Pancreas (tissue), 10 donors: Measurements from ENCODE around the gene HDAC10. TPM values are rescaled to one million over a fixed set of nuclear protein-coding genes. Genes with fewer than 3 reads are reported as not detected.
A peak's percentile ranks its signal among the peaks of the same experiment; 100 is the strongest.

ENCODE experiments used
- ATAC-seq, 4 donors: fragments of 200-7000 bp; cut with Tn5 transposase; one replicate each; pipeline versions ENCODE4 v1.8.0 to v1.9.1; 2020; ENCODE audit warnings: mild to moderate bottlenecking in 4 of 4, moderate library complexity in 4 of 4
- DNase-seq, 6 donors: peaks; one replicate each; pipeline ENCODE4 v3.0.0-alpha.2; 2020
- FAIRE-seq: peaks from 2 replicates; lab custom pipeline; 2012; peaks lifted over from hg19 to GRCh38; lab: Jason Lieb, UNC
- H3K27ac ChIP-seq, 4 donors: fragments of 200-600 bp; sonication (generic); 1 replicate in 3 of 4; 2 replicates in 1 of 4; pipeline versions ENCODE4 v1.5.0 to v1.8.0; 2020
- H3K27me3 ChIP-seq, 4 donors: fragments of 200-600 bp; one replicate each; pipeline ENCODE4 v1.8.0; 2021
- H3K36me3 ChIP-seq, 3 donors: fragments of 200-600 bp; sonication (generic) in 1 of 3; one replicate each; pipeline versions ENCODE4 v1.5.0 to v1.8.0; 2020 to 2021
- H3K4me1 ChIP-seq, 3 donors: fragments of 200-600 bp; one replicate each; pipeline ENCODE4 v1.8.0; 2021
- H3K4me3 ChIP-seq, 4 donors: fragments of 200-600 bp; sonication (generic) in 2 of 4; one replicate each; pipeline versions ENCODE4 v1.5.0 to v1.8.0; 2020 to 2021
- H3K9me3 ChIP-seq, 4 donors: fragments of 200-600 bp; one replicate each; pipeline ENCODE4 v1.8.0; 2021
- WGBS, 2 donors: extraction: QIAGEN DNeasy Blood & Tissue Kit; methylation state at CpG; one replicate each; pipeline ENCODE4 v1.1.7; 2013; 5-methylcytosine and 5-hydroxymethylcytosine counted together
- intact Hi-C, 3 donors: fragments of 100-400 bp; cut with DNase I; formaldehyde crosslinking; loops; one replicate each; pipeline versions ENCODE4 v1.11.1 to v1.14.2; 2022
- polyA plus RNA-seq, 2 donors: library from polyadenylated mRNA; stranded (reverse); fragments of 200-250 nt; gene quantifications; one replicate each; pipeline ENCODE4 v1.2.3, GENCODE V29; 2013
- total RNA-seq, 6 donors: library from RNA; stranded (reverse); fragmentation: NEBNext Ultra II Directional in 4 of 6; extraction: Animal tissue kit (Norgen Biotek cat#: 25700) in 4 of 6; gene quantifications; one replicate each; pipeline versions ENCODE4 v1.2.1 to v1.2.4, GENCODE V29; 2021 to 2023
- TF ChIP-seq, protein P1 (sequence below), 4 donors: fragments of 200-600 bp; sonication (generic) in 3 of 4; IDR thresholded peaks; one replicate each; pipeline versions ENCODE4 v1.5.0 to v1.8.0; 2021; ENCODE audit warnings: antibody characterized with exemption in 4 of 4
- donor health status: healthy with polysubstance abuse.
- donor health status: DM: no; HTN: no; CAD: no; lungs with moderate emphysema.
- donor health status: DM: no; HTN: no; CAD: no.
- donor health status: control.
- donor health status: control.
- donor health status: Bipolar disorder and iron deficiency.
- donor health status: DM: yes; HTN: yes; CAD: no.
- donor health status: DM: no; HTN: no; CAD: no.
- donor health status: DM: no; HTN: no; CAD: no.
- donor health status: DM: yes; HTN: yes; CAD: no.

The HDAC10 gene
- total and polyA plus RNA-seq, 8 donors = 17.0 to 78.3 (median 21.8) TPM

DNA sequence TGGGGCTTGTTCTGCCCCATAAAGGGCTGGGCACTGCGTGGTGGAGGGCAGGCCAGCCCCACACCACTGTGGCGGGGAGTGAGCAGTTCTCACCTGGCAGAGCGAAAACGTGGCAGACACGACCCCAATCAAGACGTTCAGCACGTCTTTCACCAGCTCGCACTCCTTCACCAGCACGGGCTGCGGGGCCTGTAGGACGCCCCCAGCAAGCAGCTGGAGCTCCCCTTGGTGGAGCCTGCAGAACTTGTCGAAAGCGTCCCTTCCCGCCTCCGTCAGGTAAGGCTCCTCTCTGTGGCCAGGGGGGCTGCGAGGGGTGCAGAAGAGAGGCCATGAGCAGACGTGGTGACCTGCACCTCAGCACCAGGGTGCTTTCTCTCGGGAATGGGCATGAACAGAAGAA is 17.8 kb downstream of the HDAC10 start:
- peaks cover 0 to 4% (median 0%) of the 10 kb centered on the region in 3 donors for H3K36me3 ChIP-seq

DNA sequence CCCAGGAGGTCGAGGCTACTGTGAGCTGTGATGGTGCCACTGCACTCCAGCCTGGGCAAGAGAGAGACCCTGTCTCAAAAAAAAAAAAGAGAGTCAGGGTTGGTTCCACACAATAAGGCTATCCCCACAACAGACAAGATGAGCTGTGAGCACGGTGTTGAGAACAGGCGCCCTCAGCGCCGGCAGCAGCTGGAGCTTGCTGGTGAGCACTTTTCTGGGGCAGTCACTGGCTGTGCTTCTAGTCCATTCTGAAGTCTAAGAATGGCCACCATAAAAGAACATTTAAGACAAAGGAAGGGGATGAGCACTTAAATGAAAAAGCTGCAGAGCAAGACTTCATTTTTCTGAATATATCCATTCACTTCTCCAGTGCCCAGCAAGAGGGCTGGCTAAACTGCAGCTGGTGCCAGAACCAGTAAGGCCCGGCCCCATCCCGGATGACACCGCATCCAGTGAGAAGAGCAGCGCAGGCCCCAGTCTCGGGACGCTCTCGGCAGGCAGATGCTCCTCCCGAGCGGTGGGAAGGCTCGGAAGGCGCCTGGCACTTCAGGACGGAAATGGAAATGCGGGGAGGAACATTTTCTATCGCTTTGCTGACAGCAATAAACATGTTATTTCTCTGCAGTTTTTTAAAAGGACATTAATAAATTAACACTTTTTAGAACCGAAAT is 18.4 kb downstream of the HDAC10 start:
- peaks cover 0 to 4% (median 0%) of the 10 kb centered on the region in 3 donors for H3K36me3 ChIP-seq
- no peak overlapping the region for H3K4me3 ChIP-seq
- no peak overlapping the region for H3K27ac ChIP-seq
- peak in 1 of 6 donors; percentile 8 for DNase-seq
- no peaks in the 10 kb centered on the region for H3K9me3 ChIP-seq
- H3K4me1 ChIP-seq = no peaks in the 10 kb centered on the region
- ATAC-seq = no peak
- no peaks in the 10 kb centered on the region for H3K27me3 ChIP-seq
- intact Hi-C loops = no loop called here
- TF ChIP-seq, protein P1, sequence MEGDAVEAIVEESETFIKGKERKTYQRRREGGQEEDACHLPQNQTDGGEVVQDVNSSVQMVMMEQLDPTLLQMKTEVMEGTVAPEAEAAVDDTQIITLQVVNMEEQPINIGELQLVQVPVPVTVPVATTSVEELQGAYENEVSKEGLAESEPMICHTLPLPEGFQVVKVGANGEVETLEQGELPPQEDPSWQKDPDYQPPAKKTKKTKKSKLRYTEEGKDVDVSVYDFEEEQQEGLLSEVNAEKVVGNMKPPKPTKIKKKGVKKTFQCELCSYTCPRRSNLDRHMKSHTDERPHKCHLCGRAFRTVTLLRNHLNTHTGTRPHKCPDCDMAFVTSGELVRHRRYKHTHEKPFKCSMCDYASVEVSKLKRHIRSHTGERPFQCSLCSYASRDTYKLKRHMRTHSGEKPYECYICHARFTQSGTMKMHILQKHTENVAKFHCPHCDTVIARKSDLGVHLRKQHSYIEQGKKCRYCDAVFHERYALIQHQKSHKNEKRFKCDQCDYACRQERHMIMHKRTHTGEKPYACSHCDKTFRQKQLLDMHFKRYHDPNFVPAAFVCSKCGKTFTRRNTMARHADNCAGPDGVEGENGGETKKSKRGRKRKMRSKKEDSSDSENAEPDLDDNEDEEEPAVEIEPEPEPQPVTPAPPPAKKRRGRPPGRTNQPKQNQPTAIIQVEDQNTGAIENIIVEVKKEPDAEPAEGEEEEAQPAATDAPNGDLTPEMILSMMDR (IDR thresholded peaks at IDR 0.05) = no peak
- FAIRE-seq = no peak
- 90 to 92% methylated on average over 20 of the region's 20 CpGs for WGBS, 2 donors

More for the DNA sequence above, 17.8 kb downstream of the HDAC10 start:
- intact Hi-C loops = no loop called here
- 87 to 92% methylated on average over 18 of the region's 18 CpGs for WGBS, 2 donors
- Histone ChIP-seq H3K27ac (no peak overlapping the region), H3K9me3 (no peaks in the 10 kb centered on the region), H3K4me1 (no peaks in the 10 kb centered on the region), H3K4me3 (no peak overlapping the region), H3K27me3 (no peaks in the 10 kb centered on the region)
- TF ChIP-seq, protein P1 (IDR thresholded peaks at IDR 0.05) = no peak
- no peak for ATAC-seq
- peak in 2 of 6 donors; percentile 9 to 49 for DNase-seq
- FAIRE-seq = no peak

DNA sequence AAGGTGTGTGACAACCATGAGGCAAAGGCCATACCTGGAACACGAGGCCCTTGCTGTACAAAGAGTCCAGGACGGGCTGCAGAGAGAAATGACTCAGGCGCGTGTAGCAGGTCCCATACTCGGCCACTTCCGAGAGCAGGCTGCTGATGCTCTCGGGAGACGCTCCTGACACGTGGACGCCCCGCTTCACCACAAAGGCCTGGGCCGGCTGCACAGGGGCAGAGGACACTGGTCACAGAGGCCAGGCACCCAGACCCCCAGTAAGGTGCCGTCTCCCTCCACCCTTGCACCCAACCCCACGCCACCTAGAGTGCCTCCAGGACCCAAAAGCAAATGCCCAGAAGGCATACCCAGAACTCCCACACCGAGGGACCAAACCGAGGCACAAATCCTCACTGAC is 21.7 kb downstream of the HDAC10 start:
- Histone ChIP-seq H3K4me1 (no peaks in the 10 kb centered on the region), H3K4me3 (no peak overlapping the region), H3K27ac (no peak overlapping the region), H3K27me3 (no peaks in the 10 kb centered on the region), H3K9me3 (no peaks in the 10 kb centered on the region), H3K36me3 (peaks cover 0 to 17% (median 2%) of the 10 kb centered on the region in 3 donors)
- ATAC-seq (no peak), DNase-seq (peak in 2 of 6 donors; percentile 20 to 58), FAIRE-seq (no peak)
- TF ChIP-seq, protein P1 (IDR thresholded peaks at IDR 0.05) = no peak
- intact Hi-C loops = no loop called here
- 94 to 96% methylated on average over 16 of the region's 16 CpGs for WGBS, 2 donors

DNA sequence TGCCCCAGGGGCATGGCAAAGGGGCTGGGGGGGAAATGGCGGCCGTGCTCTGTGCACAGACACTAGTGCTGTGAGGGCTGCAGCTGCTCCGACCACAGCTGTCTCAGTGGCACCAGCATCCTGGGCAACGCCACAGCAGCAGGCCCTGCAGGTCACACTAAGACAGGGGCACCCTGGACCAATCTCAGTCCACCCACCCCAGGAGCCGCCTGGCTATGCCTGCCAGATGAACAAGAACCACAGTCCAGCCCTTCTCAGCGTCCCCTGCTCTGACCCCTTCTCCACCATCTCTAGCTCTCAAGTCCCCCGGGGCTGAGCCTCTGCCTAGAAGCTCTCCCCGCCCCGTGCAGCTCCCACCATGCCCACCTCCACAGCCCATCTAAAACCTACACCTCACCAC is 22.7 kb downstream of the HDAC10 start:
- intact Hi-C loops = no loop called here
- peak in 1 of 6 donors; percentile 61 for DNase-seq
- FAIRE-seq = no peak

More for the DNA sequence above, 22.7 kb downstream of the HDAC10 start:
- Histone ChIP-seq H3K9me3 (no peaks in the 10 kb centered on the region), H3K27me3 (no peaks in the 10 kb centered on the region), H3K4me3 (no peak overlapping the region), H3K36me3 (peaks cover 0 to 25% (median 2%) of the 10 kb centered on the region in 3 donors), H3K27ac (no peak overlapping the region), H3K4me1 (no peaks in the 10 kb centered on the region)
- 94 to 97% methylated on average over 7 to 9 of the region's 9 CpGs for WGBS, 2 donors
- TF ChIP-seq, protein P1 (IDR thresholded peaks at IDR 0.05) = no peak
- ATAC-seq = no peak
